Measurements from ENCODE around the gene CLDN3.

DNA sequence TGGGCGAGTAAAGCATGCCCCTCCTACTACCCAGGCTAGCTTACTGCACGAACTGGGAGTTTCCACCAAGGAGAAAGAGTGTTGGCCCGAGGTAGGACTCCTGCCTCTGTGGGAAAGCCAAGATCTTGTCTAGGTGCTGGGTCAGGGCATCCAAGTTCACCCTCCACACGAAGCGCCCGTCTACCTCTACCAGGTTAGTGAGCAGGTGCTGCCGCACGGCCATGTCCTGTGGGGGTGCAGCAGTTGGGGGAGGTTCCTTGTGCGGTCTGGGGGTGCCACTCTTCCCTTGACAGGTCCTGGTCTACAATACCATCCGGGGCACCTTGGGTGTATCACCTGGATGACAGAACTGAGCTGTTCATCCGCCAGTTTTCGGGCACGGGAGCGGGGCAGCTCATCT, 33.2 kb downstream of the CLDN3 start:
- TF ChIP-seq, protein P1, sequence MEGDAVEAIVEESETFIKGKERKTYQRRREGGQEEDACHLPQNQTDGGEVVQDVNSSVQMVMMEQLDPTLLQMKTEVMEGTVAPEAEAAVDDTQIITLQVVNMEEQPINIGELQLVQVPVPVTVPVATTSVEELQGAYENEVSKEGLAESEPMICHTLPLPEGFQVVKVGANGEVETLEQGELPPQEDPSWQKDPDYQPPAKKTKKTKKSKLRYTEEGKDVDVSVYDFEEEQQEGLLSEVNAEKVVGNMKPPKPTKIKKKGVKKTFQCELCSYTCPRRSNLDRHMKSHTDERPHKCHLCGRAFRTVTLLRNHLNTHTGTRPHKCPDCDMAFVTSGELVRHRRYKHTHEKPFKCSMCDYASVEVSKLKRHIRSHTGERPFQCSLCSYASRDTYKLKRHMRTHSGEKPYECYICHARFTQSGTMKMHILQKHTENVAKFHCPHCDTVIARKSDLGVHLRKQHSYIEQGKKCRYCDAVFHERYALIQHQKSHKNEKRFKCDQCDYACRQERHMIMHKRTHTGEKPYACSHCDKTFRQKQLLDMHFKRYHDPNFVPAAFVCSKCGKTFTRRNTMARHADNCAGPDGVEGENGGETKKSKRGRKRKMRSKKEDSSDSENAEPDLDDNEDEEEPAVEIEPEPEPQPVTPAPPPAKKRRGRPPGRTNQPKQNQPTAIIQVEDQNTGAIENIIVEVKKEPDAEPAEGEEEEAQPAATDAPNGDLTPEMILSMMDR (IDR thresholded peaks at IDR 0.05): no peak
- TF ChIP-seq POLR2AphosphoS5 (IDR thresholded peaks at IDR 0.05; ENCODE audit: insufficient read depth in 1 of 2, low read depth in 1 of 2): no peak

Measured in vagina (tissue), 2 donors.